Keratinocyte (primary cell): ENCODE measurements around the gene EFR3B. TPM values are rescaled to one million over a fixed set of nuclear protein-coding genes. Genes with fewer than 3 reads are reported as not detected.
"Not testable (repeated sequence)": the region's sequence is repeated elsewhere in the genome, so short reads cannot be mapped to it uniquely, and the experiment has no call there.

ENCODE experiments used
- DNase-seq: peaks from one replicate; pipeline ENCODE4 v3.0.0-alpha.2; 2011; ENCODE audit warnings: low read depth, missing footprints, low spot score
- FAIRE-seq: peaks from 2 replicates; lab custom pipeline; 2011; peaks lifted over from hg19 to GRCh38; lab: Jason Lieb, UNC
- H2AFZ ChIP-seq: 2 replicates; pipeline ENCODE4 v1.6.0; 2012; ENCODE audit warnings: low read length, control low read depth, inconsistent platforms; ENCODE audit not compliant: control insufficient read depth
- H3K27ac ChIP-seq: 2 replicates; pipeline ENCODE4 v1.5.1; 2011; ENCODE audit warnings: low read length; ENCODE audit not compliant: control insufficient read depth, insufficient read depth
- H3K27me3 ChIP-seq: 3 replicates; pipeline ENCODE4 v1.6.0; 2011; ENCODE audit warnings: low read length; ENCODE audit not compliant: control insufficient read depth, insufficient read depth; ENCODE audit errors: extremely low read depth
- H3K36me3 ChIP-seq, 2 experiments: 2 replicates in 1 of 2; 3 replicates in 1 of 2; pipeline ENCODE4 v1.5.1; 2011; ENCODE audit warnings: low read length in 2 of 2, mild to moderate bottlenecking in 1 of 2; ENCODE audit not compliant: control insufficient read depth in 2 of 2, insufficient read depth in 2 of 2; ENCODE audit errors: extremely low read depth in 1 of 2
- H3K4me1 ChIP-seq: 3 replicates; pipeline ENCODE4 v1.5.1; 2011; ENCODE audit warnings: low read length; ENCODE audit not compliant: control insufficient read depth, insufficient read depth; ENCODE audit errors: extremely low read depth
- H3K4me2 ChIP-seq: 3 replicates; pipeline ENCODE4 v1.6.0; 2011; ENCODE audit warnings: low read depth, low read length; ENCODE audit not compliant: control insufficient read depth, insufficient read depth; ENCODE audit errors: extremely low read depth
- H3K4me3 ChIP-seq, 3 experiments: fragments of 200-600 bp in 1 of 3; sonication (generic) in 1 of 3; 2 replicates in 2 of 3; 3 replicates in 1 of 3; pipeline ENCODE4 v1.5.1; 2011 to 2016; ENCODE audit warnings: low read length in 3 of 3, mild to moderate bottlenecking in 3 of 3, control low read depth in 2 of 3, inconsistent platforms in 1 of 3, low read depth in 1 of 3, mixed read lengths in 1 of 3, mixed run types in 1 of 3, moderate library complexity in 1 of 3; ENCODE audit not compliant: control insufficient read depth in 2 of 3, insufficient read depth in 2 of 3; ENCODE audit errors: extremely low read depth in 1 of 3
- H3K79me2 ChIP-seq: 2 replicates; pipeline ENCODE4 v1.6.0; 2012; ENCODE audit warnings: low read length; ENCODE audit not compliant: control insufficient read depth, insufficient read depth
- H3K9ac ChIP-seq: 3 replicates; pipeline ENCODE4 v1.6.0; 2011; ENCODE audit warnings: low read length; ENCODE audit not compliant: control insufficient read depth, insufficient read depth; ENCODE audit errors: extremely low read depth
- H3K9me1 ChIP-seq: 3 replicates; pipeline ENCODE4 v1.6.0; 2011; ENCODE audit warnings: low read length; ENCODE audit not compliant: control insufficient read depth, insufficient read depth; ENCODE audit errors: extremely low read depth
- H3K9me3 ChIP-seq: 2 replicates; pipeline ENCODE4 v1.5.1; 2012; ENCODE audit warnings: low read depth, low read length; ENCODE audit not compliant: control insufficient read depth
- H4K20me1 ChIP-seq: 3 replicates; pipeline ENCODE4 v1.6.0; 2011; ENCODE audit warnings: low read length; ENCODE audit not compliant: control insufficient read depth, insufficient read depth; ENCODE audit errors: extremely low read depth
- EZH2 ChIP-seq: IDR thresholded peaks from one replicate; pipeline ENCODE4 v1.6.1; 2012; ENCODE audit warnings: inconsistent platforms, mild to moderate bottlenecking, low read length, moderate library complexity
- dilution Hi-C: fragments of 300-500 bp; cut with MboI; formaldehyde crosslinking; loops from one replicate; pipeline ENCODE4 v1.7.0; 2020; ENCODE audit warnings: low sequenced_read_pairs; ENCODE audit not compliant: extremely low pct_ligation_motif_present
- polyA plus RNA-seq, 5 experiments: library from polyadenylated mRNA; depleted of rRNA in 3 of 5; stranded (reverse) in 3 of 5; stranded (forward) in 1 of 5; unstranded in 1 of 5; fragments of >200 nt; gene quantifications; 1 replicate in 1 of 5; 2 replicates in 3 of 5; 3 replicates in 1 of 5; pipeline versions ENCODE4 v1.2.1 to v1.2.3, GENCODE V29; 2011 to 2012; ENCODE audit warnings: missing spikeins in 2 of 5, low read depth in 1 of 5, low replicate concordance in 1 of 5
- TF ChIP-seq, protein P1 (sequence below), 3 experiments: IDR thresholded peaks in 1 of 3; conservative IDR thresholded peaks in 1 of 3; optimal IDR thresholded peaks in 1 of 3; 2 replicates in 2 of 3; 3 replicates in 1 of 3; pipeline versions ENCODE3 to v1.5.1; 2011; ENCODE audit warnings: low read length in 3 of 3, mild to moderate bottlenecking in 3 of 3, moderate library complexity in 2 of 3, control low read depth in 1 of 3, inconsistent platforms in 1 of 3; ENCODE audit not compliant: insufficient read depth in 2 of 3; ENCODE audit errors: extremely low read depth in 1 of 3

EFR3B gene
- polyA plus RNA-seq, 1 donor (not counting 4 experiments of a cell fraction or from before 2014, with no cell fraction given), result 0.09 TPM

DNA sequence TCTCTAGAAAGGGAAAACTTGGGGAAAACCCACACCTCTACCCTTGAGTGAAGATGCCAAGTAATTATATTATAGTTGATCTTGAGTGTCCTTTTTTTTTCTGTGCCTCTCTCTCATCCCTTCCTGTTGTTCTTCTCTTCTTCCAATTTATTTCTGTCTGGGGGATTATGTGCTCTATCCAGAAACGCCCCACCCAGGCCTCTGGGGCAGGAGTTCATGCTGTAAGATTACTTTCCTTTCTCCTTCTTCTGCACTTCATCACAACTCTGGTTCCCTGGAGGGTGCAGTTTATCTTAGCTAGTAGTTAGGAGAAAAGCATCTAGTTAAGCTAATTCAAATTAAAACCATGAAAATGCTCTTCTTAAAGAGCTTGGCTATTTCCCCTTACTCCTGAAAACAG, 39.8 kb upstream of the EFR3B start:
- H3K9me1 ChIP-seq, result no peaks in the 10 kb centered on the region
- H3K27ac ChIP-seq, result no peak overlapping the region
- no peak overlapping the region for H3K9ac ChIP-seq
- no peak overlapping the region for H3K4me2 ChIP-seq
- no peaks in the 10 kb centered on the region for H3K4me1 ChIP-seq
- H3K27me3 ChIP-seq, result peaks cover 8% of the 10 kb centered on the region
- DNase-seq (no peak), FAIRE-seq (no peak)
- no peak overlapping the region for H3K4me3 ChIP-seq
- H3K36me3 ChIP-seq, result no peaks in the 10 kb centered on the region
- dilution Hi-C loops, result no loop called here
- TF ChIP-seq, protein P1, sequence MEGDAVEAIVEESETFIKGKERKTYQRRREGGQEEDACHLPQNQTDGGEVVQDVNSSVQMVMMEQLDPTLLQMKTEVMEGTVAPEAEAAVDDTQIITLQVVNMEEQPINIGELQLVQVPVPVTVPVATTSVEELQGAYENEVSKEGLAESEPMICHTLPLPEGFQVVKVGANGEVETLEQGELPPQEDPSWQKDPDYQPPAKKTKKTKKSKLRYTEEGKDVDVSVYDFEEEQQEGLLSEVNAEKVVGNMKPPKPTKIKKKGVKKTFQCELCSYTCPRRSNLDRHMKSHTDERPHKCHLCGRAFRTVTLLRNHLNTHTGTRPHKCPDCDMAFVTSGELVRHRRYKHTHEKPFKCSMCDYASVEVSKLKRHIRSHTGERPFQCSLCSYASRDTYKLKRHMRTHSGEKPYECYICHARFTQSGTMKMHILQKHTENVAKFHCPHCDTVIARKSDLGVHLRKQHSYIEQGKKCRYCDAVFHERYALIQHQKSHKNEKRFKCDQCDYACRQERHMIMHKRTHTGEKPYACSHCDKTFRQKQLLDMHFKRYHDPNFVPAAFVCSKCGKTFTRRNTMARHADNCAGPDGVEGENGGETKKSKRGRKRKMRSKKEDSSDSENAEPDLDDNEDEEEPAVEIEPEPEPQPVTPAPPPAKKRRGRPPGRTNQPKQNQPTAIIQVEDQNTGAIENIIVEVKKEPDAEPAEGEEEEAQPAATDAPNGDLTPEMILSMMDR (optimal IDR thresholded peaks at IDR 0.05 in 1 of 3, IDR thresholded peaks at IDR 0.05 in 1 of 3, conservative IDR thresholded peaks at IDR 0.05 in 1 of 3; ENCODE audit: extremely low read depth in 1 of 3, insufficient read depth in 2 of 3, low read length in 3 of 3), result no peak
- no peaks in the 10 kb centered on the region for H3K9me3 ChIP-seq
- no peaks in the 10 kb centered on the region for H4K20me1 ChIP-seq
- no peaks in the 10 kb centered on the region for H3K79me2 ChIP-seq
- H2AFZ ChIP-seq, result no peak overlapping the region

DNA sequence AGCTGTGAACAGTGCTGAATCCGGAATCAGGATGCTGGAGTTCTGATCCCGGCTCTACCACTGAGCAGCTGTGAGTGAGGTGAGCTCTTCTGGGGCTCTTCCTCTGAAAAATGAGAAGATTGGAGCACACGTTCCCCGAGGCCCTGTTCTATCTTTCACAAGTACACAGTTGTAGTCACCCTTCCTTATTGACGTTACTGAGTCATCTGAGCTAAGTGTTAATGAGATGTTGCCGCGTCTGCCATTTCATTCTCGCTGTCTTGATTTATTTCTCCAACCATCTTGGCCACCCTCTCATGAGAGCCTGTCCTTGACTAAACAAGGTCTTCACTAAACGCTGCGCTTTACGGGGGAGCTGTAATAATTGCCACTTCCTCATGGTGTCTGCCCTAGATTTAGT, 31.9 kb upstream of the EFR3B start:
- FAIRE-seq (no peak), DNase-seq (no peak)
- no peak for TF ChIP-seq EZH2
- TF ChIP-seq, protein P1 (optimal IDR thresholded peaks at IDR 0.05 in 1 of 3, IDR thresholded peaks at IDR 0.05 in 1 of 3, conservative IDR thresholded peaks at IDR 0.05 in 1 of 3; ENCODE audit: extremely low read depth in 1 of 3, insufficient read depth in 2 of 3, low read length in 3 of 3), result no peak
- Histone ChIP-seq H3K4me1 (no peaks in the 10 kb centered on the region), H3K4me3 (no peak overlapping the region), H4K20me1 (no peaks in the 10 kb centered on the region), H2AFZ (no peak overlapping the region), H3K9me1 (no peaks in the 10 kb centered on the region), H3K79me2 (no peaks in the 10 kb centered on the region), H3K36me3 (no peaks in the 10 kb centered on the region), H3K27ac (no peak overlapping the region), H3K9ac (no peak overlapping the region), H3K4me2 (no peak overlapping the region), H3K27me3 (no peaks in the 10 kb centered on the region), H3K9me3 (no peaks in the 10 kb centered on the region)
- dilution Hi-C loops, result no loop called here

DNA sequence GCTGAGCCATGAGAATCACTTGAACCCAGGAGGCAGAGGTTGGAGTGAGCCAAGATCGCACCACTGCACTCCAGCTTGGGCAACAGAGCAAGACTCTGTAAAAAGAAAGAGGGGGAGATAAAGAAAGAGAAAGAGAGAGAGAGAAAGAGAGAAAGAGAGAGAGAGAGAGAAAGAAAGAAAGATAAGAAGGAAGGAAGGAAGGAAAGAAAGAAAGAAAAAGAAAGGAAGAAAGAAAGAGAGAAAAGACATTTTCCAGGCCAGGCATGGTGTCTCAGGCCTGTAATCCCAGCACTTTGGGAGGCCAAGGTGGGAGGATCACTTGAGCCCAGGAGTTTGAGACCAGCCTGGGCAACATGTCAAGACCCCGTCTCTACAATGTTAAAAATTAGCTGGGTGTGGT, 30.5 kb upstream of the EFR3B start:
- FAIRE-seq, H3K4me1 ChIP-seq, H3K4me2 ChIP-seq, DNase-seq, H3K9ac ChIP-seq, H3K4me3 ChIP-seq, H3K9me3 ChIP-seq, dilution Hi-C loops, H2AFZ ChIP-seq, H4K20me1 ChIP-seq, H3K36me3 ChIP-seq, H3K9me1 ChIP-seq, H3K79me2 ChIP-seq, H3K27ac ChIP-seq, H3K27me3 ChIP-seq: not testable (repeated sequence)
